ENCODE data around the gene EDDM13.

The EDDM13 gene

GRCh38 chr19:56294549-56294948 is 22.0 kb downstream of the EDDM13 start:
- DNase-seq (ENCODE audit: extremely low read depth, low read depth) = no peak
- no peak for TF ChIP-seq CTCF (IDR thresholded peaks at IDR 0.05; ENCODE audit: low read depth, low read length, missing control alignments)

GRCh38 chr19:56295531-56296455 is 23.2 kb downstream of the EDDM13 start:
- DNase-seq (ENCODE audit: extremely low read depth, low read depth) = no peak

More at GRCh38 chr19:56294549-56294948, 22.0 kb downstream of the EDDM13 start:
- no peak overlapping the region for H3K4me3 ChIP-seq (replicated peaks; ENCODE audit: low read depth, low read length)

GRCh38 chr19:56297010-56297409 is 24.5 kb downstream of the EDDM13 start:
- TF ChIP-seq CTCF (IDR thresholded peaks at IDR 0.05; ENCODE audit: low read depth, low read length, missing control alignments) = no peak
- DNase-seq (ENCODE audit: extremely low read depth, low read depth) = no peak
- no peak overlapping the region for H3K4me3 ChIP-seq (replicated peaks; ENCODE audit: low read depth, low read length)

More at GRCh38 chr19:56295531-56296455, 23.2 kb downstream of the EDDM13 start:
- H3K4me3 ChIP-seq (replicated peaks; ENCODE audit: low read depth, low read length) = no peak overlapping the region
- no peak for TF ChIP-seq CTCF (IDR thresholded peaks at IDR 0.05; ENCODE audit: low read depth, low read length, missing control alignments)

GRCh38 chr19:56299688-56300087 is 27.1 kb downstream of the EDDM13 start:
- DNase-seq (ENCODE audit: extremely low read depth, low read depth) = no peak
- TF ChIP-seq CTCF (IDR thresholded peaks at IDR 0.05; ENCODE audit: low read depth, low read length, missing control alignments) = no peak
- no peak overlapping the region for H3K4me3 ChIP-seq (replicated peaks; ENCODE audit: low read depth, low read length)

- H3K4me3 ChIP-seq (replicated peaks; ENCODE audit: low read depth, low read length) = no peak overlapping the region
- no peak for DNase-seq (ENCODE audit: extremely low read depth, low read depth)
- no peak for TF ChIP-seq CTCF (IDR thresholded peaks at IDR 0.05; ENCODE audit: low read depth, low read length, missing control alignments)
Observed at GRCh38 chr19:56301155-56301554, 28.6 kb downstream of the EDDM13 start.

GRCh38 chr19:56301886-56302620 is 29.5 kb downstream of the EDDM13 start:
- TF ChIP-seq CTCF (IDR thresholded peaks at IDR 0.05; ENCODE audit: low read depth, low read length, missing control alignments) = no peak
- DNase-seq (ENCODE audit: extremely low read depth, low read depth) = no peak
- no peak overlapping the region for H3K4me3 ChIP-seq (replicated peaks; ENCODE audit: low read depth, low read length)

All from HFF-Myc (cell line).